ENCODE measurements around the gene TNFRSF17. TPM values are rescaled to one million over a fixed set of nuclear protein-coding genes. Genes with fewer than 3 reads are reported as not detected.

TNFRSF17 gene
- polyA plus RNA-seq, 2 of the 4 experiments (the other 2 are of a cell fraction): not detected

DNA sequence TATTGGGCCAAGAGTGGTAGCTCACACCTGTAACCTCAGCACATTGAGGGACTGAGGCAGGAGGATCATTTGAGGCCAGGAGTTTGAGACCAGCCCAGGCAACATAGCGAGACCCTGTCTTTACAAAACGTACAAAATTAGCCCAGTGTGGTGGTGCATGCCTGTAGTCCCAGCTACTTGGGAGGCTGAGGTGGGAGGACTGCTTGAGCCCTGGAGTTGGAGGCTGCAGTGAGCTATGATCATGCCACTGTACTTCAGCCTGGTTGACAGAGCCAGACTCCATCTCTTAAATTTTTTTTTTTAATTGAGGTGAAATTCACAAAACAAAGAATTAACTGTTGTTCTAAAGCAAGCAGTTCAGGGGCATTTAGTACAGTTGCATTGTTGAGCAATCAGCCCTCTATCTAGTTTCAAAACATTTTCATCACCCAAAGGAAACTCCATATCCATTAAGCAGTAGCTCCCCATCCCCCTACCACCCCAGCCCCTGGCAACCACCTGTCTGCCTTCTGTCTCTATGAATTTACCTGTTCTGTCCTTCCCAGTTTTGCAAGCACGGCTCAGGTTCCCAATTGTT is 27.1 kb downstream of the TNFRSF17 start:
- POLR2A ChIA-PET: interaction anchor here (0.6 kb wide), 2 partner anchors 15 to 42 kb away, joined by 3 read pairs; partner anchors contain the start of gene SNX29
- WGBS (ENCODE audit: missing lambda C conversion rate): 88% methylated on average over 3 of the region's 3 CpGs

DNA sequence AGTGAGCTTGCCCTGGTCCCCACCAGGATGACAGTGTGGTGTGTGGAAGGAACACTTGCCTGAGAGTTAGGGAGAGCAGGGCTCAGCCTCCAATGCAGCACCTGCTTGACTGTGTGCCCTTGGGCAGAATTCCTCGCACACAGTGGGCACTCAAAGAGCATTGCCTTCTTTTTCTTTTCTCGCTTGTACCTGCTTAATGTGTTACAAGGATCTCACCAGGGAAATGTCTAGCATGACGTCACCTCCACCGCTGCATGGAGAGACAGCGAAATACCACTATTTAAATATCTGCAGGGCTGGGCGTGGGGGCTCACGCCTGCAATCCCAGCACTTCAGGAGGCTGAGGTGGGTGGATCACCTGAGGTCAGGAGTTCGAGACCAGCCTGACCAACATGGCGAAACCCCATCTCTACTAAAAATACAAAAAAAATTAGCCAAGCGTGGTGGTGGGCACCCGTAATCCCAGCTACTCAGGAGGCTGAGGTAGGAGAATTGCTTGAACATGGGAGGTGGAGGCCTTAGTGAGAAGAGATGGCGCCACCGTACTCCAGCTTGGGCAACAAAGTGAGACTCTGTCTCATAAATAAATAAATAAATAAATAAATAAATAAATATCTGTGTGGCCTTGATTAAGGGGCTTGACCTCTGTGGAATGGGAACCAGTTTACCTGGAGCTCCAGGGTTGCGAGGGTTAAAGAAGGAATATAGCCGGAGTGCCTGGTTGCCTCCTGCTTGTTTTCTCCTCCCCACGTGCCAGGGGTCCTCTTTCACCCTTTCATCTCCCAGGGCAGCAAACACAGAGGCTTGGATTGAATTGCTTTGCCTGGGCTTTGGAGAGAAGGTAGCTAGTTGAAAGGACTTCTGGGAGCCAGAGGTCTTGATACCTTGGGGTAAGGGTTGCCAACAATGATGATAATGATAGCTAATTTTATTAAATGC is 27.8 kb downstream of the TNFRSF17 start:
- H3K4me1 ChIP-seq: no peaks in the 10 kb centered on the region
- TF ChIP-seq, protein P1, sequence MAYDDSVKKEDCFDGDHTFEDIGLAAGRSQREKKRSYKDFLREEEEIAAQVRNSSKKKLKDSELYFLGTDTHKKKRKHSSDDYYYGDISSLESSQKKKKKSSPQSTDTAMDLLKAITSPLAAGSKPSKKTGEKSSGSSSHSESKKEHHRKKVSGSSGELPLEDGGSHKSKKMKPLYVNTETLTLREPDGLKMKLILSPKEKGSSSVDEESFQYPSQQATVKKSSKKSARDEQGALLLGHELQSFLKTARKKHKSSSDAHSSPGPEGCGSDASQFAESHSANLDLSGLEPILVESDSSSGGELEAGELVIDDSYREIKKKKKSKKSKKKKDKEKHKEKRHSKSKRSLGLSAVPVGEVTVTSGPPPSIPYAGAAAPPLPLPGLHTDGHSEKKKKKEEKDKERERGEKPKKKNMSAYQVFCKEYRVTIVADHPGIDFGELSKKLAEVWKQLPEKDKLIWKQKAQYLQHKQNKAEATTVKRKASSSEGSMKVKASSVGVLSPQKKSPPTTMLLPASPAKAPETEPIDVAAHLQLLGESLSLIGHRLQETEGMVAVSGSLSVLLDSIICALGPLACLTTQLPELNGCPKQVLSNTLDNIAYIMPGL (CRISPR knock-in tag; IDR thresholded peaks at IDR 0.05; ENCODE audit: borderline replicate concordance): no peak
- TF ChIP-seq RNF2 (IDR thresholded peaks at IDR 0.05; ENCODE audit: borderline replicate concordance, low read depth) (no peak), ZC3H11A (IDR thresholded peaks at IDR 0.05) (0 out of 2 replicates have a peak, but pooled peaks have one; percentile 8), TP53 (CRISPR knock-in tag; IDR thresholded peaks at IDR 0.05) (no peak)
- H3K9me3 ChIP-seq: no peaks in the 10 kb centered on the region
- DNase-seq (ENCODE audit: low read depth in 1 of 2, low spot score in 1 of 2) (no peak), FAIRE-seq (no peak), ATAC-seq (no peak)
- H3K27ac ChIP-seq: no peak overlapping the region
- H3K4me3 ChIP-seq: no peak overlapping the region
- POLR2A ChIA-PET: interaction anchor here (0.6 to 1.3 kb wide), 2 partner anchors 16 to 42 kb away, joined by 3 to 4 read pairs; partner anchors contain the start of gene SNX29
- WGBS (ENCODE audit: missing lambda C conversion rate): 90% methylated on average over 16 of the region's 16 CpGs
- CTCF ChIA-PET: interaction anchor here (0.6 to 1.4 kb wide), 3 partner anchors 27 to 484 kb away, joined by 3 to 5 read pairs (median 3); no protein-coding TSS in a partner anchor
- no peak overlapping the region for H3K4me2 ChIP-seq

More for the DNA sequence above, 27.1 kb downstream of the TNFRSF17 start:
- DNase-seq (ENCODE audit: low read depth in 1 of 2, low spot score in 1 of 2) (no peak), ATAC-seq (no peak), FAIRE-seq (no peak)
- TF ChIP-seq, protein P2, sequence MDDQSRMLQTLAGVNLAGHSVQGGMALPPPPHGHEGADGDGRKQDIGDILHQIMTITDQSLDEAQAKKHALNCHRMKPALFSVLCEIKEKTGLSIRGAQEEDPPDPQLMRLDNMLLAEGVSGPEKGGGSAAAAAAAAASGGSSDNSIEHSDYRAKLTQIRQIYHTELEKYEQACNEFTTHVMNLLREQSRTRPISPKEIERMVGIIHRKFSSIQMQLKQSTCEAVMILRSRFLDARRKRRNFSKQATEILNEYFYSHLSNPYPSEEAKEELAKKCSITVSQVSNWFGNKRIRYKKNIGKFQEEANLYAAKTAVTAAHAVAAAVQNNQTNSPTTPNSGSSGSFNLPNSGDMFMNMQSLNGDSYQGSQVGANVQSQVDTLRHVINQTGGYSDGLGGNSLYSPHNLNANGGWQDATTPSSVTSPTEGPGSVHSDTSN (IDR thresholded peaks at IDR 0.05): no peak
- no peak for TF ChIP-seq BHLHE40 (IDR thresholded peaks at IDR 0.05; ENCODE audit: low read depth, low read length)
- TF ChIP-seq FOXS1 (CRISPR knock-in tag; IDR thresholded peaks at IDR 0.05): no peak
- TF ChIP-seq RCOR1 (IDR thresholded peaks at IDR 0.05; ENCODE audit: low read depth, low read length): no peak
- Histone ChIP-seq H3K4me3 (no peak overlapping the region), H3K4me2 (no peak overlapping the region), H3K27ac (no peak overlapping the region), H3K4me1 (no peaks in the 10 kb centered on the region), H3K9me3 (no peaks in the 10 kb centered on the region)
- CTCF ChIA-PET: interaction anchor here (0.6 to 0.9 kb wide), 2 partner anchors 43 to 266 kb away, joined by 3 read pairs; no protein-coding TSS in a partner anchor

DNA sequence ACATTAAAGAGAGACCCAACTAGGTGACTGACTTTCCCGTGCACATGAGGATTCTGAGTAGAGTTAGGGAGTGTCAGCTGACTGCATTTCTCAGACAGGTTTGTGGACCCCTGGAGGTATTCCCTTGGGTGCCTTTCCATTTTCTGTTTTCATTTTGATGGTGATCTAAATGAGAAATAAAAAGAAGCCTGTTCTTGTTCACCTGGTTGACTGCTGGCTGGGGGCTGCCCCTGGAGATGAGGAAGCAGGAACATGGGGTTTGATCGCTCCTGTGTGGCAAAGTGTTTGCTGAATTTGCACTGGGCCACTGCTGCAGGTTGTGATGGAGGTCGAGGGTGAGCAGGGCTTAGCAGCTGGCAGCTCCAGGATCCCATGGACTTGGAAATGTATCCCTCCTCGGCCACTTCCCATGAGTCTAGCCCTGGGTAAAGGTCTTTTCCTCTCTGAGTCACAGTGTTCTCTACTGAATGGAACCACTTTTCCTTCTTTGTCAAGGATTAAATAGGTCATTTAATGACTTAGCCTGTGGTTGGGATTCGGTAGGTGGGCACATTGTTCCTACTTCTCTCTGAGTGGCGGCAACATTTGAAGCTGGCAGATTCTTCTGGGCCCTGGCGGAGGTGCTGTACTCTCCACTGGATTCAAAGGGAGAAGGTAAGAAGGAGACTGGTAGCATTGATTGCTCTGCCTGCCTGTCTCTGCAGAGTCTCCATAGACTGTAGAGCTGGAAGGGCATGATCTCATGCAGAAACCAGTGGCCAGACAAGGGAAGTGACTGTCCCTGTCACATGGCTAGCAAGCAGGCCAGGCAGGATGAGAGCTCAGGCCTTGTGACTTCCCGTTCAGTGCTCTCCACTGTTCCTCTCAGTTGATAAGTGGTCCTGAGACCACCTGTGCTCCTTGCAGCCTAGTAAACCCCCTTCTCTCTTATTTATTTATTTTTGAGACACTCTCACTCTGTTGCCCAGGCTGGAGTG is 29.4 kb downstream of the TNFRSF17 start:
- ATAC-seq (no peak; a peak in 1 of 6 replicates), FAIRE-seq (no peak), DNase-seq (ENCODE audit: low read depth in 1 of 2, low spot score in 1 of 2) (no peak)
- ChIA-PET CTCF (interaction anchor here (0.8 to 1.4 kb wide), 3 partner anchors 11 to 73 kb away, joined by 3 to 5 read pairs (median 5); no protein-coding TSS in a partner anchor), POLR2A (interaction anchor here (1.3 kb wide), 1 partner anchor 18 kb away, joined by 4 read pairs; the partner anchor contains the start of gene SNX29)
- Histone ChIP-seq H3K4me1 (no peaks in the 10 kb centered on the region), H3K4me3 (no peak overlapping the region), H3K27ac (no peak overlapping the region), H3K4me2 (no peak overlapping the region), H3K9me3 (no peaks in the 10 kb centered on the region)
- 70% methylated on average over 8 of the region's 8 CpGs for WGBS (ENCODE audit: missing lambda C conversion rate)
- no peak for TF ChIP-seq CBX2 (IDR thresholded peaks at IDR 0.05; ENCODE audit: borderline replicate concordance, low read depth)
- TF ChIP-seq, protein P3, sequence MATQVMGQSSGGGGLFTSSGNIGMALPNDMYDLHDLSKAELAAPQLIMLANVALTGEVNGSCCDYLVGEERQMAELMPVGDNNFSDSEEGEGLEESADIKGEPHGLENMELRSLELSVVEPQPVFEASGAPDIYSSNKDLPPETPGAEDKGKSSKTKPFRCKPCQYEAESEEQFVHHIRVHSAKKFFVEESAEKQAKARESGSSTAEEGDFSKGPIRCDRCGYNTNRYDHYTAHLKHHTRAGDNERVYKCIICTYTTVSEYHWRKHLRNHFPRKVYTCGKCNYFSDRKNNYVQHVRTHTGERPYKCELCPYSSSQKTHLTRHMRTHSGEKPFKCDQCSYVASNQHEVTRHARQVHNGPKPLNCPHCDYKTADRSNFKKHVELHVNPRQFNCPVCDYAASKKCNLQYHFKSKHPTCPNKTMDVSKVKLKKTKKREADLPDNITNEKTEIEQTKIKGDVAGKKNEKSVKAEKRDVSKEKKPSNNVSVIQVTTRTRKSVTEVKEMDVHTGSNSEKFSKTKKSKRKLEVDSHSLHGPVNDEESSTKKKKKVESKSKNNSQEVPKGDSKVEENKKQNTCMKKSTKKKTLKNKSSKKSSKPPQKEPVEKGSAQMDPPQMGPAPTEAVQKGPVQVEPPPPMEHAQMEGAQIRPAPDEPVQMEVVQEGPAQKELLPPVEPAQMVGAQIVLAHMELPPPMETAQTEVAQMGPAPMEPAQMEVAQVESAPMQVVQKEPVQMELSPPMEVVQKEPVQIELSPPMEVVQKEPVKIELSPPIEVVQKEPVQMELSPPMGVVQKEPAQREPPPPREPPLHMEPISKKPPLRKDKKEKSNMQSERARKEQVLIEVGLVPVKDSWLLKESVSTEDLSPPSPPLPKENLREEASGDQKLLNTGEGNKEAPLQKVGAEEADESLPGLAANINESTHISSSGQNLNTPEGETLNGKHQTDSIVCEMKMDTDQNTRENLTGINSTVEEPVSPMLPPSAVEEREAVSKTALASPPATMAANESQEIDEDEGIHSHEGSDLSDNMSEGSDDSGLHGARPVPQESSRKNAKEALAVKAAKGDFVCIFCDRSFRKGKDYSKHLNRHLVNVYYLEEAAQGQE (IDR thresholded peaks at IDR 0.05): no peak

Measured in A549 (cell line).